Right lobe of liver (tissue), 6 donors: ENCODE data around the gene GLP2R. TPM values are rescaled to one million over a fixed set of nuclear protein-coding genes. Genes with fewer than 3 reads are reported as not detected.

ENCODE experiments used
- ATAC-seq, 4 donors: fragments of 200-7000 bp; cut with Tn5 transposase; one replicate each; pipeline ENCODE4 v1.9.1; 2020; ENCODE audit warnings: mild to moderate bottlenecking in 4 of 4, moderate library complexity in 4 of 4
- DNase-seq, 3 donors: peaks; one replicate each; pipeline ENCODE4 v3.0.0-alpha.2; 2020
- H3K27ac ChIP-seq, 3 donors: fragments of 200-600 bp; one replicate each; pipeline ENCODE4 v1.8.0; 2022
- H3K27me3 ChIP-seq, 2 donors: fragments of 200-600 bp; one replicate each; pipeline ENCODE4 v1.8.0; 2022
- H3K36me3 ChIP-seq, 4 donors: fragments of 200-600 bp; sonication (generic) in 1 of 4; one replicate each; pipeline versions ENCODE4 v1.5.1 to v1.8.0; 2017 to 2022; ENCODE audit warnings: control low read depth in 1 of 4
- H3K4me1 ChIP-seq, 4 donors: fragments of 200-600 bp; sonication (generic) in 1 of 4; one replicate each; pipeline versions ENCODE4 v1.5.1 to v1.8.0; 2017 to 2022; ENCODE audit warnings: control low read depth in 1 of 4
- H3K4me3 ChIP-seq, 3 donors: fragments of 200-600 bp; one replicate each; pipeline ENCODE4 v1.8.0; 2022
- H3K9me3 ChIP-seq, 4 donors: fragments of 200-600 bp; sonication (generic) in 1 of 4; one replicate each; pipeline versions ENCODE4 v1.5.1 to v1.8.0; 2017 to 2022; ENCODE audit warnings: control low read depth in 1 of 4
- POLR2A ChIP-seq: fragments of 450-650 bp; IDR thresholded peaks from one replicate; pipeline ENCODE4 v1.6.1; 2017; ENCODE audit warnings: antibody characterized with exemption, mild to moderate bottlenecking
- WGBS: methylation state at CpG from one replicate; pipeline ENCODE4 v1.1.6; 2018; ENCODE audit warnings: low coverage, low lambda C conversion rate; ENCODE audit not compliant: insufficient coverage; ENCODE audit errors: missing lambda C conversion rate; 5-methylcytosine and 5-hydroxymethylcytosine counted together
- intact Hi-C, 2 donors: fragments of 100-400 bp; cut with DNase I; formaldehyde crosslinking; loops; one replicate each; pipeline versions ENCODE4 v1.11.2 to v1.14.1; 2022
- total RNA-seq, 6 experiments: library from RNA; depleted of rRNA in 2 of 6; stranded (reverse); fragments of >200 nt in 2 of 6; fragmentation: NEBNext Ultra II Directional in 3 of 6; extraction: Animal tissue kit (Norgen Biotek cat#: 25700) in 3 of 6; gene quantifications; one replicate each; pipeline versions ENCODE4 v1.1.0 to v1.2.4, GENCODE V29; 2016 to 2023
- TF ChIP-seq, protein P1 (sequence below), 4 donors: fragments of 200-600 bp in 3 of 4; fragments of 450-650 bp in 1 of 4; IDR thresholded peaks; one replicate each; pipeline versions ENCODE4 v1.5.1 to v1.8.0; 2016 to 2022; ENCODE audit warnings: antibody characterized with exemption in 4 of 4, mild to moderate bottlenecking in 2 of 4
- donor health status: DM: no; HTN: yes; CAD: no.
- donor health status: DM: no; HTN: no; CAD: no.
- donor health status: DM: no; HTN: no; CAD: no.
- donor health status: DM: no; HTN: yes; CAD: no.
- donor health status: DM: no; HTN: yes; CAD: no.

The GLP2R gene
- total RNA-seq, 6 experiments from 2014 or later: 0.12 to 2.4 (median 0.63) TPM

- intact Hi-C loops: no loop called here
- WGBS: 81% methylated on average over 14 of the region's 14 CpGs
- H3K36me3 ChIP-seq: no peaks in the 10 kb centered on the region
- no peak overlapping the region for H3K4me3 ChIP-seq
- DNase-seq (no peak), ATAC-seq (no peak)
- H3K27ac ChIP-seq: no peak overlapping the region
- H3K9me3 ChIP-seq: no peaks in the 10 kb centered on the region
- no peaks in the 10 kb centered on the region for H3K27me3 ChIP-seq
- TF ChIP-seq, protein P1, sequence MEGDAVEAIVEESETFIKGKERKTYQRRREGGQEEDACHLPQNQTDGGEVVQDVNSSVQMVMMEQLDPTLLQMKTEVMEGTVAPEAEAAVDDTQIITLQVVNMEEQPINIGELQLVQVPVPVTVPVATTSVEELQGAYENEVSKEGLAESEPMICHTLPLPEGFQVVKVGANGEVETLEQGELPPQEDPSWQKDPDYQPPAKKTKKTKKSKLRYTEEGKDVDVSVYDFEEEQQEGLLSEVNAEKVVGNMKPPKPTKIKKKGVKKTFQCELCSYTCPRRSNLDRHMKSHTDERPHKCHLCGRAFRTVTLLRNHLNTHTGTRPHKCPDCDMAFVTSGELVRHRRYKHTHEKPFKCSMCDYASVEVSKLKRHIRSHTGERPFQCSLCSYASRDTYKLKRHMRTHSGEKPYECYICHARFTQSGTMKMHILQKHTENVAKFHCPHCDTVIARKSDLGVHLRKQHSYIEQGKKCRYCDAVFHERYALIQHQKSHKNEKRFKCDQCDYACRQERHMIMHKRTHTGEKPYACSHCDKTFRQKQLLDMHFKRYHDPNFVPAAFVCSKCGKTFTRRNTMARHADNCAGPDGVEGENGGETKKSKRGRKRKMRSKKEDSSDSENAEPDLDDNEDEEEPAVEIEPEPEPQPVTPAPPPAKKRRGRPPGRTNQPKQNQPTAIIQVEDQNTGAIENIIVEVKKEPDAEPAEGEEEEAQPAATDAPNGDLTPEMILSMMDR (IDR thresholded peaks at IDR 0.05): no peak
- no peak for TF ChIP-seq POLR2A
- H3K4me1 ChIP-seq: no peaks in the 10 kb centered on the region
These were observed 96.5 kb downstream of the GLP2R start for GRCh38 chr17:9922012-9922848.

- Histone ChIP-seq H3K27ac (no peak overlapping the region), H3K9me3 (no peaks in the 10 kb centered on the region), H3K27me3 (no peaks in the 10 kb centered on the region), H3K36me3 (no peaks in the 10 kb centered on the region), H3K4me1 (no peaks in the 10 kb centered on the region), H3K4me3 (no peak overlapping the region)
- DNase-seq (no peak), ATAC-seq (peak; percentile 81 to 93 (median 83))
- intact Hi-C loops: no loop called here
- TF ChIP-seq POLR2A: no peak
- TF ChIP-seq, protein P1 (IDR thresholded peaks at IDR 0.05): peak; percentile 70 to 87 (median 78)
- 19% methylated on average over 6 of the region's 6 CpGs for WGBS
These were observed 99.0 kb downstream of the GLP2R start for GRCh38 chr17:9924735-9925191.

GRCh38 chr17:9925457-9925856 lies 99.7 kb downstream of the GLP2R start:
- Histone ChIP-seq H3K36me3 (no peaks in the 10 kb centered on the region), H3K27me3 (no peaks in the 10 kb centered on the region), H3K27ac (no peak overlapping the region), H3K4me1 (no peaks in the 10 kb centered on the region), H3K4me3 (no peak overlapping the region), H3K9me3 (no peaks in the 10 kb centered on the region)
- ATAC-seq (peak in 1 of 4 donors; percentile 10), DNase-seq (no peak)
- WGBS: 33% methylated on average over 1 of the region's 11 CpGs
- intact Hi-C loops: no loop called here
- TF ChIP-seq, protein P1 (IDR thresholded peaks at IDR 0.05): no peak

DNA sequence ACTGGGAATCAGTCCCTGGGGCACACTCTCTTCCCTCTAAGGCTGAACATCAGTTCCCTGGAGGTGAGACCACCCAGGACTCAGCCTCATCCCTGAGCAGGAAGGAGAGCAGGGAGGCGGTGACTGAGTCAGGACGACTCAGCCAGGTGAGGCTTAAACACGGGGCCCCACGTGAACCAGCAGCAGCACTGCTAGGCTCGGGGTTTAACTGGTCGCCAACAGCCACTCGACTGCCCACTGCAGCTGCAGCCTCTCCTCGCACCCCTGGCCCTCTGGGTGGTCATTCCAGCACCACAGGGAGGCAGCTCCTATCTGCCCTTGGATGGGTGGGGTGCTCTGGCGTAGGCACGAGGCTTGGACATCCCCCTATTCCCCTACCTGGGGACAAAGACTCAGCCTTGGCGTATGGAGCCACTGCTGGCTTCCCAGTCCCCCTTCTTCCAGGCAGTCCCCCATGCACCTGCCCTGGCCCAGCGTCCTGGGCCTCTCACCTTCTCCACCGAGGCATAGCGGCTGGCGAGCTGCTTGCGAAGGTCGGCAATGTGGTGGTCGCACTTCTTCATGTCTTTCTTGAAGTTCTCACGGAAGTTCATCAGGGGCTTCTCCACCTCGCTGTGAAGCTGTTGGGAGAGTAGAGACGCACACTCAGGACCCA lies 100.6 kb downstream of the GLP2R start:
- Histone ChIP-seq H3K4me1 (no peaks in the 10 kb centered on the region), H3K27ac (no peak overlapping the region), H3K27me3 (no peaks in the 10 kb centered on the region), H3K9me3 (no peaks in the 10 kb centered on the region), H3K4me3 (no peak overlapping the region), H3K36me3 (no peaks in the 10 kb centered on the region)
- TF ChIP-seq POLR2A: no peak
- TF ChIP-seq, protein P1 (IDR thresholded peaks at IDR 0.05): no peak
- DNase-seq (no peak), ATAC-seq (no peak)
- 55% methylated on average over 2 of the region's 21 CpGs for WGBS
- intact Hi-C loops: no loop called here
